Pulmonary artery endothelial cell (primary cell): Measurements from ENCODE around the gene DR1. TPM values are rescaled to one million over a fixed set of nuclear protein-coding genes. Genes with fewer than 3 reads are reported as not detected.
"Not testable (repeated sequence)": the region's sequence is repeated elsewhere in the genome, so short reads cannot be mapped to it uniquely, and the experiment has no call there.

Experiments used
- DNase-seq: peaks from one replicate; pipeline ENCODE4 v3.0.0-alpha.2; 2011; ENCODE audit warnings: low read depth, low spot score
- total RNA-seq: library from RNA; depleted of rRNA; stranded (reverse); fragments of >200 nt; gene quantifications from 2 replicates; pipeline ENCODE4 v1.2.3, GENCODE V29; 2014

The DR1 gene
- total RNA-seq, 1 donor from 2014 or later: 38.9 TPM

GRCh38 chr1:93339171-93339697 is 6.5 kb upstream of the DR1 start:
- DNase-seq: no peak

- DNase-seq: no peak
Measured at GRCh38 chr1:93340090-93340489, 5.6 kb upstream of the DR1 start.

- no peak for DNase-seq
Measured at GRCh38 chr1:93344484-93344883, 1.2 kb upstream of the DR1 start.

GRCh38 chr1:93344886-93345632 is 648 bp upstream of the DR1 start:
- DNase-seq: no peak

GRCh38 chr1:93346421-93346993 is 800 bp downstream of the DR1 start:
- DNase-seq: no peak

- DNase-seq: no peak
Measured at GRCh38 chr1:93347334-93347899, 1.7 kb downstream of the DR1 start.

GRCh38 chr1:93348104-93348728 is 2.5 kb downstream of the DR1 start:
- DNase-seq: no peak

GRCh38 chr1:93349231-93350135 is 3.8 kb downstream of the DR1 start:
- DNase-seq: no peak

GRCh38 chr1:93350322-93350721 is 4.6 kb downstream of the DR1 start:
- no peak for DNase-seq

GRCh38 chr1:93350875-93351274 is 5.2 kb downstream of the DR1 start:
- no peak for DNase-seq

GRCh38 chr1:93351346-93351745 is 5.6 kb downstream of the DR1 start:
- DNase-seq: not testable (repeated sequence)

GRCh38 chr1:93352376-93352775 is 6.7 kb downstream of the DR1 start:
- no peak for DNase-seq

- DNase-seq: no peak
Measured at GRCh38 chr1:93353286-93353685, 7.6 kb downstream of the DR1 start.

- DNase-seq: no peak
Measured at GRCh38 chr1:93354749-93355148, 9.0 kb downstream of the DR1 start.

- DNase-seq: no peak
Measured at GRCh38 chr1:93357242-93357641, 11.5 kb downstream of the DR1 start.

GRCh38 chr1:93358293-93358692 is 12.6 kb downstream of the DR1 start:
- no peak for DNase-seq

GRCh38 chr1:93360111-93360510 is 14.4 kb downstream of the DR1 start:
- DNase-seq: no peak

GRCh38 chr1:93362237-93362636 is 16.5 kb downstream of the DR1 start:
- no peak for DNase-seq

GRCh38 chr1:93365813-93366212 is 20.1 kb downstream of the DR1 start:
- DNase-seq: no peak

- DNase-seq: no peak
Measured at GRCh38 chr1:93369734-93370133, 24.0 kb downstream of the DR1 start.
